HG03565 (cell line): ENCODE data around the gene UCKL1.
"Not testable (repeated sequence)": the region's sequence is repeated elsewhere in the genome, so short reads cannot be mapped to it uniquely, and the experiment has no call there.

Experiments
- ATAC-seq: cut with Tn5 transposase; IDR thresholded peaks from one replicate; pipeline ENCODE4 v1.9.1; 2021; ENCODE audit warnings: mild to moderate bottlenecking, moderate library complexity; ENCODE audit not compliant: unreplicated experiment

UCKL1 gene

DNA sequence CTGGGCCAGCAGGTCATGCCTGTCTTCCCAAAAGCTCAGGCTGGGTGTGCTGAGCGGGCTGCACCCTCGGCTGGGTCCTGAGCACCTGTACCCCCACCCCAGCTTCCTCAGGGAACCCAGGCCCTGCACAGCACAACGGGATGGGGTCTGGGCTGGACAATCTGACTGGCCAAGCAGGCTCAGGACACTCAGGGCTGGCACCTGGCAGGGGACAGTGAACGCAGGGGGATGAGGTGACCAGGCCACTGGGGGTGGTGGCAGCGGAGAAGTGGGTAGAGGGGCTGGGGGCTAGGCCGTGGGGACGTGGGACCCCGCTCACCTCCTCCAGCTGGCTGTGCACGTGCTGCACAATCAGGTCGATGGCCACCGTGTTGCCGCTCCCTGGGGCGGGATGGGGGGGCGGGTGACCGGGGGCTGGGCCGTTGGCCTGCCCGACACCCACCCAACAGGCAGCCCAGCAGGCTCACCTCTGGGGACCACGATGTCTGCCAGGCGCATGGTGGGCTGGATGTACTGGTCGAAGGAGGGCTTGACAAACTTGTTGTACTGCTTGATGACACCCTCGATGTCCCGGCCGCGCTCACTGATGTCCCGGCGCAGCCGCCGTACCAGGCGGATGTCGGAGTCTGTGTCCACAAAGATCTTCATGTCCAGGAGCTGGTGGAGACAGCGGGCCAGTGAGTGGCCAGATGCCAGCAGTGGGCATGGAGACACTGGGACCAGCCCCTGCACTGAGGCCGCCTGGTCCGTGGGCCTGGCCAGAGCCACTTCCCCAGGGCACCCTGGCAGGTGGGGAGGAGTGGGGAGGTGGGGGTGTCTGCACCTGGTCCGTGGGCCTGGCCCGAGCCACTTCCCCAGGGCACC lies 11.9 kb downstream of the UCKL1 start:
- ATAC-seq, result no peak

DNA sequence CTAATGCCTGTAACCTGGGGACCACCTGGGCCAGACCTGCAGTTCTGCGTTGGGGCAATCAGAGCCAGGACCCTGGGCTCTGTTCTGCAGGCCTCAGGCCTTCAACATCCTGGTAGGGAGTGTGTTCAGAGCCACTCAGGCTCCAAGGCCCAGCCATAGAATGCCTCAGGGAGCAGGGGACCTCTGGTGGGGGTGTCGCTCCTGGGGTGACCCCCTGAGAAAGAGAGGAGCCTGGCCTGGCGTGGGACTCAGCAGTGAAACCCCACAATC lies 12.5 kb downstream of the UCKL1 start:
- ATAC-seq, result no peak

DNA sequence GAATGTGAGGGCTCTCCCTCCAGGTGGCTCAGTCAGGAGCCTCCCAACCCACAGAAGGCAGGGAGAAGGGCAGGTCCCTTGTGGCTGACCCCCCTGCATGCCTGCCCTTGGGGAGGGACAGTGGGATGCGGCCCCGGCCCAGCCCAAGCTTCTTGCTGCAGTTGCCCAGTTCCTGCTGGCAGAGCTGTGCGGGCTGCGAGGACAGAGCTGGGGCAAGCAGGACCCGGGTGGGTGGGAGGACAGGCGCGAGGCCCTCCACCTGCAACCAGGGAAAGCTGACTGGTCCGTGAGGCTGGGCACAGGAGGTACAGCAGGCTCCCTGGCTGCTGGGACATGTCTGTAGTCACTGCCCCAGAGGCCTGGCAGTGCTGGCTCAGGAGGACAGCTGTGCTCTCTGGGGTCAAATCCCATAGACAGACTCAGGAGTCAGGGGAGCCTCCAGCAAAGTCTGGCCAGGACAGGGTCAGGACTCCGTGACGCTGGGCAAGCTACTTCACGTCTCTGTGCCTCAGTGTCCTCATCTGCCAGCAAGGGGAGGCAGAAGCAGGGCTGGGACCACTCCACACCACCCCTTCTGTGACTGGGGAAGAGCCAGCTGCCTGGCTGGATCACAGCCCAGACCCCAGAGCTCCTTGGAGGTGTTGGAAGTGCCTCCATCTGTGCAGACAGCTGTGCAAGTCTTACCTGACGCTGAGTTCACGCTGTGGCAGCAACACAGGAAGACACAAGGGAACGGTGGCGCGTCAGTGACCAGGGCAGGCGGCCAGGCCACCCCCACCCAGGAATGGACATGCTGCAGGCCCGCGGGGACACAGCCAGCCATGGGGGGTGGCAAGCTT lies 13.0 kb downstream of the UCKL1 start:
- no peak for ATAC-seq

DNA sequence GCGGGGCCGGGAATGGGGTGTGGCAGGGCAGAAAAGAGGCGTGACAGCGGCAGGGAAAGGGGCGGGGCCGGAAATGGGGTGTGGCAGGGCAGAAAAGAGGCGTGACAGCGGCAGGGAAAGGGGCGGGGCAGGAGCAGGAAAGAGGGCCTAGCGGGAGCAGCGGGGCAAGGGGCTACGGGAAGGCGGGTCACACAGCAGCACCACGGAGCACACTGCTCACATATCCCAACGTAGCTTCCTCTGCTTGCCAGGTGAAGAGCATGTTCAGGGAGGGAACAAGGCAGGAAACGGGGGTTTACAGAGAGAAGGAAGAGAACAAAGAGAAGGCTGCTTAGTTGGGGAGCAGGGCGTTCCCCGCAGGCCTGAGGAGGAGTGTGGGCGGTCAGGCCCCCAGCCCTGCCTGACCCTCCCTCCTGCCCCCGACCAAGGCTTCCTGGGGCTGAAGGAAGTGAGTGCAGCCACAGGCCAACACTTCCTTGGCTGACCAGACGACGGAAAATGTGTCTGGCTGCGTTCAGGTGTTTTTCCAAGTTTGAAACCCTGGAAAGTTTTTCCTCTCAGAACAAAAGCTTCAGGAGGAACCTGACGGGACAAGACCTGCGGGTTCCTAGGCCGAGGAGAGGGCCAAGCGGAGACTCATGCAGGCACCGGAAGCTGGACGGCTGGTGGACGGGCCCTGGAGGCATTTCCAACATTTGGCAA lies 13.8 kb downstream of the UCKL1 start:
- no peak for ATAC-seq

DNA sequence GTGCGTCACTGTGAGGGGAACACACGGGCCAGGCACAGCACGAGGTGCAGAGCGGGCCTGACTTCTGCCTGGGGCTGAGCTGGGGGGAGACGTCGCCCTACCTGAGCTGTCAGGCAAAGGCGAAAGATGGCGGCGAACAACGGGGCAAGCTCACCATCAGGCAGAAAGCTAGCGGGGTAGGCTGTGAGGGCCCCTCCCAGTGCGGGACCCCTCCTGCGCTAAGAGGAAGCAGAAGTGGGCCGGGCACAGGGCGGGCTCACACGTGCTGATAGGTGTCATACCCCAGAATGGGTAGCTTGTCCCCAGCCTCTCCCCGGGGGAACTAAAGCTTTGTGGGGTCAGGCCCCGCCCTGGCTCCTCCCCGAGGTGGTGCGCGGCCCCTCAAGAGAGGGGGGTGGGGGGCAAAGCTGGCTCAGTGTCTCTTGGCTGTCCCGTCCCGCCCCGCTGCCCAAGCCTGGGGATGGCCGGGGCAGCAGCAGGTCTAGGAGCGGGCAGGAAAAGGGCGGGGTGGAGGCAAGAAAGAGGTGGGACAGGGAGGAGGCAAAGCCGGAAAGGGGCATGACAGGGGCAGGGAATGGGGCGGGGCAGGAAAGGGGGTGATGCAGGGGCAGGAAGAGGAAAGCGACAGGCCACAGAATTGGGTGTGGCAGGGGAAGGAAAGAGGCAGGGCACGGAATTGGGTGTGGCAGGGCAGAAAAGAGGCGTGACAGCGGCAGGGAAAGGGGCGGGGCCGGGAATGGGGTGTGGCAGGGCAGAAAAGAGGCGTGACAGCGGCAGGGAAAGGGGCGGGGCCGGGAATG lies 14.7 kb downstream of the UCKL1 start:
- no peak for ATAC-seq

DNA sequence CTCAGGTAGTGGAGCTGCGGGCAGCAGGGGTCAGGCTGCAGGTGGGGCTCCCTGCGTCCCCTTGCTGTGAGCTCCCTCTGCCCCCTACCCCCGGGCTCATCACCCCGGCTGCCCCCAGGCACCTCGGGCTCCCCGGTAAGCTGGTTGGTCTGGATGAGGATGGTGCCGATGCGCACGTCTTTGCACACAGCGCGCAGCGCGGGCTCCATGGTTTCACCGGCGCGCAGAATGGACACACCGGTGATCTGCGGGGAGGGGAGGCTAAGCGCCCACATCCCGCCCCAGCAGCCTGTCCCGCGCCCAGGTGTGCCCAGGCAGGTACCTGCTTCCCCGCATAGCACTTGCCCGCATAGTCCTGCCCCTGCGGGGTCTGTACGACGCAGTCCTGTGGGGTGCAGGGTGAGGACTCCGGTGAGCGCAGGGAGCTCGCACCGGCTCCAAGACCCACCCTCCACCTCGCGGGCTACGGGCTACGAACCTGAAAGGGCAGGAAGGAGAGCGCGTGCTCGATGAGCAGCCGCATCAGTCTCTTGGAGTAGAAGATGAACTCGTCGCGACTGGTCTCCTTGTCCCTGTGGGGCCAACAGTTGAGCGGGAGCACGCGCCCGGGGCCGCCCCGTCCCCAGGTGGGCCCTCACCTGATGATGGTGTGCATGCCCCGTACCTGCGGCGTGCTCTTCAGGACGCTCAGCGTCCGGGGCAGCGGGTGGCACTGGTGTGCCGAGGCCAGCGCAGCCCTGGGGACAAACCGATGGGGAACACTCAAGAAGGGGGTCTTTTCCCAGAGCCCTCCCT lies 15.5 kb downstream of the UCKL1 start:
- no peak for ATAC-seq

DNA sequence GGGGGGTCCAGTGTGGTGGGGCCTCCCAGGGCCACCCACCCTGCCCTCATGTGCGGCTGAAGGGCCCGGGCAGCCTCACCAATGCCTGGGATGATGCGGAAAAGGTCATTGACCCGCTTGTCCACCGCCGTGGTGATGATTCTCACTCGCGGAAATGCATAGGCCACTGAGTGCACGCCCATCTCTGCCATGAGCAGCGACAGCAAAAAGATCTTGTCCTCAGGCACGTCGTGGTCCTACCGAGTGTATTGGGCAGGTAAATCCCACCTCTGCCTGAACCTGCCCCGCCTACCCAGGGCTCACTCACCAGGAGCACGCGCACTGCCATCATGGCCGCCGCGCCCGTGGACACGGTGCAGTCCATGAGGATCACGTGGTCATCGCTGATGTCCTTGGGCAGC lies 16.1 kb downstream of the UCKL1 start:
- no peak for ATAC-seq

DNA sequence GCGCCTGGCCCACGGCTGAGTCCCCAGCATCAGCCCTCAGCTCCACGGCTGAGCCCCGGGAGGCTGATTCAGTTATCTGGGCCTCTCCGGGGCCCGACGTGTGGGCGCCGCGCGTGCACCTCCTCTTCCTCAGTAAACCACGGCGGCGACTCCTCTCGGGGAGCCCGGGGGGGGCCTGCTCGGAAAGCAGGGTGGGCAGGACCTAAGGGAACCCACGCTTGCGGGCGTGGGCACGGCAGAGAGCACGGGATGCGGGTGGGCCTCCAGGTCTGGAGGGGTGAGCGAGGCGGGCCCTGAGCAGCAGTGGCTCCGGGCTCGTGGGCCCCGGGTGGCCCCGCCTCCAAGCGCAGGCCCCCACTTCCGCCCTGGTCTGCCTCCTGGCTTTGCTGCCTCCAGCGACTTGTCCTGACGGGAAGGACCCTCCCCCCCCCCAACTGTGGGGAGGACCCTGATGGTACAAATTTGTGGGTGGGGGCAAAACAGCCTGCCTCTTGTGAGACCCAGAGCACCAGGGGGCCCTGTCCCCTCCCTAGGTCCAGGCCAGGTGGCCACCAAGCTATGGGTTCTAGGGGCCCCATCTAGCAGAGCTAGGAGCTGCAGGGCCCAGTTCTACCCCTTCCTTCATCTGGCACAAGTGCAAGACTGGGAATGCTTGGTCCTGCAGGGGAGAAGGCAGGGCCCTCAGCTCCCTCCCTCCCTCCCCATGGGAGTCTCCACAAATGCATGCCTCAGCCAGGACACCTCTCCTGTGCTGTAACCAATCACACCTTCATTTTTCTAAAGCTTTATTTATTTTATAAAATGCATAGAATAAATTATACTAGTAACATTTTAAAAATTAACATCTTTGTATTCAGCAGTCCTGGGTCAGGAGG lies 16.9 kb downstream of the UCKL1 start:
- no peak for ATAC-seq

DNA sequence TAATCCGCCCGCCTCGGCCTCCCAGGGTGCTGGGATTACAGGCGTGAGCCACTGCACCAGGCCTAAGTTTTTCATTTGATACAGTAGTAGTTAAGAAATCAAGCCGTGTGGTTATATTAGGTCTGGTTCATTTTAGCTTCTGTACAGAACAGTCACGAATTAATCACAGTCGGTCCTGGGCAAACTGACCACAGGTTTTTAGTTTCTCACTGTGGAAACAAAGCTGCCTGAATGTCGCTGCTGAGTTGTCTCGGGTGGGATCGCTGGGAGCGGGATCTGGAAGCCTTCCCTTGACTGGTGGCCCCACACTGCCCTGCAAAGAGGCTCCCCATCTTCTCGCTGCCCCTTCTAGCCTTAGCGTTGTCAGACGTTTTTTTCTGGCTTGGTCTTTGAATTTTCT lies 18.6 kb downstream of the UCKL1 start:
- ATAC-seq, result no peak

DNA sequence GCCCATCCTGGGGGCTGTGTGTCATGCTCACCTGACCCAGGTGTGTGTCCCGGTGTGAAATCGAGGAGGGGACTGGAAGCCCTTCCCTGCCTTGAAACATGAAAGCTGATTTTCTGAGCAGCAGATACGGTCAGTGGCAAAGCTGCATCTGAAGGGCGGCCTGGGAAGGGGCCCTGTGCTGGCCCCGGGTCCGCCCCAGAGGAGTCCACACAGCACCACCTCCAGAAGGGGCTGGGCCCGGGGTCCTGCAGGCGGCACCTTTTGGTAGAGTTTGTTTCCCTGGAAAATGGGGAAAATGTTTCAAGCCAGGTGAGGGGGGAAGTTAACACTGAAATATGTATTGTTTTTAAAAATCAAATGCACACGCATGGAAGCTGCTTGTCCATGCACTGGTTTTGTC lies 20.8 kb downstream of the UCKL1 start:
- ATAC-seq, result no peak

DNA sequence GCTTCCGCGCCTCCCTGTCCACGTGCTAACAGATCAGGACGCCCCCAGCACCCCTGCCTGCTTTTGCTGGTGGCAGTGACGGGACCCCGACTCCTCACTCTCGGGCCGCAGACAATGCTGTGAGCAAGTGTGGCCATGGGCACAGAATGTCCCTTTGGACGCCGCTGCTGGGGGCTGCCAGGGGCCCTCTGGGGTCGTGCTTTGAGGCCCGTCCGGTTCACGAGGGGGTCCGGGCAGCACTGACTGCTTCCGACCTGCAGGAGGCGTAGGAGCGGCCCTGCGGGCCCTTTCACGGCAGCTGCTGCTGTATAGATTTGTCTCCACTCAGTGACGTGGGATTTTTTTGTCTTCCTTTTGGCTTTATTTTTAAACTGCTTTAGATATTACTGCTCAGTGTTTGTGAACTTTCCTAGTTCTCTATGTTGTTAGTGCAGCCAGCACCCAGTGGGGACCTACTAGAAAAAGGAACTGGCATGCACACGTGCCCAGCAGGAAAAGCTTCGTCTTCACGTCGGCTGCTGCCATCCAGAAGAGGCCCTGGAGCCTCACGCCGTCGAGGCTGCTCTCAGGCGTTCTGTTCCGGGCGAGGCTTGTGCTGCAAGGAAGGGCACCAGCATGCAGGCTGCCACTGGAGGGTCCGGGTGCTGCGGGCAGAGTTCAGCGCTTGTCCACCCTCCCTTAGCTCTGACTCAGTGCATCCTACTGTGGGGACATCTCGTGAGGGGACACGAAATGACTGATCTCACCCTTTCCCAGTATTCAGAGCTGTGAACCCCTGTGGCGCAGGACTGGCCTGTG lies 21.7 kb downstream of the UCKL1 start:
- ATAC-seq, result no peak

DNA sequence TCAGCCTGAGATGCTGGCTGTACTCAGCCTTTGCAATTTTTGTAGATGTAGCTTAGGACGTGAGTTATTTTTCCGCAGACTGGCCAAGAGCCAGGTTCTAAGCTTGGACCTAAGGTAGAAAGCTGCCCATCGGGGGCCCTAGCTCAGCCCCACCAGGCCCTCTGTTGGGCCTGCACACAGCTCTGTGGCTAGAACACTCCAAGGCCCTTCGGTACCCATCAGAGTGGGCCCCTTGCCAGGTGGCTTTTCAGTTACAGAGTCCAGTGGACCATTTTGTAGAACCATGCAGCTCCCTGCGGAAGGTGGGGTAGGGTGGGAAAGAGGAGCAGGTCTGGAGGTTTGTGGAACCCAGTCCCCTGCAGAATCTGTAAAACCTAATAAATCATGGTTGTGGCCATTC lies 22.6 kb downstream of the UCKL1 start:
- ATAC-seq, result no peak

DNA sequence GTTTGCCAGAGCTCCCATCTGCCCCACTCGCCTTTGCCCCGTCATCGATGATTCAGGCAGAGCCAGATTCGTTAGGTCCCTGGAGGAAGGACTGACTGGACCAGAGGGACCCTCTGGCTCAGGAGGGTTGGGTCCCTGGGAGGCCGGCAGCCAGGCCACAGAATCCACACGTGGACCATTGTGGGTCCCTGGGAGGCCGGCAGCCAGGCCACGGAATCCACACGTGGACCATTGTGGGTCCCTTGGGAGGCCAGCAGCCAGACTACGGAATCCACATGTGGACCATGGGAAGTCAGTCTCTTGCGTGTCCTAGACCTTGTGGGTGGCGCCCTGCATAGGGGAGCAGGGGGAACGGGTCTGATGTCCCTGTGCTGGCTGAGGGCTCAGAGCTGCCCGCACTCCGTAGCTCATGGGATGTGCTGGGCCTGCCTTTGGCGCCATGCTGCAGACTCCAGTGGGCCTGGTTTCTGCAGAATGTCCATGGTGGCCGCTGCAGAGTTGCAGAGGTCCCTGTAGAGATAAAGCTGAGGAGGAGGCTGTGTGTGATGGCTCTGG lies 23.5 kb downstream of the UCKL1 start:
- ATAC-seq, result no peak

DNA sequence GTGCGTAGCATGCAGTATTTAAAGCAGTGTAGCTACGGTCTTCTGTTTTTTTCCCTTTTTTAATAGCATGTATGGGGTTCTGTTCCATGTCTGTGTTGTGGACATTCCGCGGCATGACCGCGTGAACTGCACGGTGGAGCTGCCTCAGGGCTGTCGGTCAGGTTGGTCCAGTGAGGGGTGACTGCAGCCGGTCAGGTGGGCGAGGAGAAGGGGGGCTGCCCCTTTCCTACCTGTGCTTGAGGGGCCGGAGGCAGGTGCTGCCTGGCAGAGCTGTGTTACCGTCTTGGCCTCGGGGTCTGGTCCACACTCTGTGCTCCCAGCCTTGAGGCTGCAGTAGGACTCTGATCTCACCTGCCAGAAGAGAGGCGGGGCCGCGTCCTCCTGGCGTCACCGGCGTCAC lies 24.5 kb downstream of the UCKL1 start:
- no peak for ATAC-seq

DNA sequence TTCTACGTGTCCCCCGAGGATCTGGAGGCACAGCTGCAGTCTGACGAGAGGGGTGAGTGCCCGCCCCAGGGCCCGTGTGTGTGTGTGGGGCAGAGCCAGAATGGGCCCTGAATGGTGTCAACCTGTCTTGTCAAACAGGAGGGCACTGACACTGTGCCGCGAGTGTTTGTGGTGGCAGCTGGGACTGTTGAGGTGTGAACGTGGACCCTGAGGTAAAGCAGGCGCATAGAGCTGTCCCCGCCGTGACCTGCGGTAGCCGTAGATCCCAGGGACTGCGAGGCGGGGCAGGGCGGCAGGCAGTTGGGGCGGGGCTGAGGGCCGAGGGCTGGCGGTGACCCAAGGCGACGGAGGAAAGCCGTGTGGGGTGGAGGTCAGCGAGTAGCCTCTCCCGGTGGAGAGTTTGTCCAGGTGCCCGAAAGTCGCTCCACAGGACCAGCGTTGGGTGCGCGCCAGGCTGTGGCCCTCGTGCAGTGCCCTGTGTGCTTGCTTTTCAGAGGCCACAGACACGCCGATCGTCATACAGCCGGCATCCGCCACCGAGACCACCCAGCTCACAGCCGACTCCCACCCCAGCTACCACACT lies 25.2 kb downstream of the UCKL1 start:
- ATAC-seq, result no peak

DNA sequence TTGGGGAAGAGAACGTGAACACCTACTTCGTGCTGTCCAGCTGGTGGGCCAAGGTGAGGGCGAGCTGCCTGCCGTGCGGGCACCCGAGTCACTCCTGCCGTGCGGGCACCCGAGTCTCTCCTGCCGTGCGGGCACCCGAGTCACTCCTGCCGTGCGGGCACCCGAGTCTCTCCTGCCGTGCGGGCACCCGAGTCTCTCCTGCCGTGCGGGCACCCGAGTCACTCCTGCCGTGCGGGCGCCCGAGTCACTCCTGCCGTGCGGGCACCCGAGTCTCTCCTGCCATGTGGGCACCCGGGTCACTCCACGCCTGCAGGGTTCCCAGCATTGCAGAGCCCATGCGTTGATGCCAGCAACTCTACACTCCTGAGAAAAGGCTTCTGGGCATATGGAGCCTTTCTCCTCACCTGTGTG lies 26.7 kb downstream of the UCKL1 start:
- ATAC-seq, result not testable (repeated sequence)

DNA sequence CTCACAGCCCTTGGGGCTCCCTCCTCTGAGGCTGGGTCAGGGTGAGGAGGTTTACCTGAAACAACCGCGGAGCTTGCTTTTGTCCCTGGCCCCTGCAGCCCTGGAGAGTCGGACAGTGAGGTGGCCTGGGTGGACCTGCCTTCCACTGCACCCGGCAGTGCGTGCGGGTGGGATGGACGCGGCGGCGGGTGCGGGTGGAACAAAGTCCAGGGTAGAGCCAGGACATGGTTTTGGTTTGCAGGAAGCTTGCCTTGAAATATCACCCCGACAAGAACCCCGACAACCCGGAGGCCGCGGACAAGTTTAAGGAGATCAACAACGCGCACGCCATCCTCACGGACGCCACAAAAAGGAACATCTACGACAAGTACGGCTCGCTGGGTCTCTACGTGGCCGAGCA lies 27.1 kb downstream of the UCKL1 start:
- ATAC-seq, result no peak

DNA sequence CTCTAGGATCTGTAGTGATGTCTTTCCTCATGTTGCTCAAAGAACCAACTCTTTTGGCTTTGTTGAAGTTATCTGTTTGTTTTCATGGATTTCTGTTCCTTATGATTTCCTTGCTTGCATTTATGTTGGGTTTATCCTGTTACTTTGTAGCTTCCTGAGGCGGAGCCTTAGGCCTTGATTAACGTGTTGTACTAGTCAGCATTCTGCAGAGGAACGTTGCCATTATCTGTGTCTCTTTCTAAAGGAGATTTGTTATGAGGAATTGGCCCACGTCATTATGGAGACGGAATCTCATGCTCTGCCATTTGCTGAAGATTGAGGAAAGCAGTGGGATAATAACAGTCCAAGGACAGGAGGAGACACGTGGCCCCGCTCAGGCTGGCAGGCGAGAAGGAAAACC lies 29.9 kb downstream of the UCKL1 start:
- ATAC-seq, result no peak
